Vagina (tissue), 2 donors: ENCODE data around the gene PCP4L1.

ENCODE experiments used
- POLR2AphosphoS5 ChIP-seq, 2 donors: sonication (generic); formaldehyde crosslinking; IDR thresholded peaks; one replicate each; pipeline ENCODE4 v1.9.0; 2017; ENCODE audit warnings: antibody characterized with exemption in 2 of 2, mild to moderate bottlenecking in 2 of 2, low read depth in 1 of 2; ENCODE audit not compliant: insufficient read depth in 1 of 2
- TF ChIP-seq, protein P1 (sequence below), 3 experiments: fragments of 450-650 bp in 2 of 3; fragments of 200-600 bp in 1 of 3; sonication (generic) in 1 of 3; IDR thresholded peaks; one replicate each; pipeline ENCODE4 v1.5.1; 2017 to 2019; ENCODE audit warnings: antibody characterized with exemption in 3 of 3, mild to moderate bottlenecking in 2 of 3, moderate library complexity in 2 of 3

DNA sequence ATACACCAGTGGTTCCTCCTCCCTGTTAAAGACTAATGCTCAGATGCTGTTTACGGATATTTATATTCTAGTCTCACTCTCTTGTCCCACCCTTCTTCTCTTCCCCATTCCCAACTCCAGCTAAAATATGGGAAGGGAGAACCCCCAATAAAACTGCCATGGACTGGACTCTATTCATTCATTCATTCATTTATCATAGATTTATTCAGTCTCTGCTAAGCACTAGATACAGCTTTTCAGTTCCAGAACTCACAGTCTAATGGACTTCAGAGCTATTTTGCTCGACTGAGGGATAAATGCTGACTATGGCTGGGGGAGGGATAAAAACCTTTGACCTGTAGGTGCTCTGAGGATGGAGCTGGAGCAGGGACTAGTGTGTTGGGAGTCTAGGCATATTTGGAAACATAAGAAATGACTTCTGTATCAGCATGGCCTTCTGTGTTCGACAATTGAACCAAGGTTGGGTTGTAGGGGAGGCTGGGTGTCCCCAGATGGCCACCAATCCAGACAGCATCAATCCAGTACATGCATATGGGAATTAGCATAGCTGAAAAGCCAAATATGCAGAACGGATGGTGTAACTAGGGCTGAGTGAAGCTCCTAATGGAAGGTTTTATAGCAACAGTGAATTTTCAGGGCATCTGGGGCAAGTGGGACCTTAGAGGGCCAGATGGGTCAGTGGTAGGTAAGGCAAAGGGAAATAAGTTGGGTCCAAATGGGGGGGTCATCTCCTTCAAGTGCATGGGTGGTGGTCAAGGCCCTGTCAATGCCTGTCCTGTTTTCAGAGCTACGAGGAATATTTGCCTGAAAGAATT is 39.3 kb upstream of the PCP4L1 start:
- TF ChIP-seq, protein P1, sequence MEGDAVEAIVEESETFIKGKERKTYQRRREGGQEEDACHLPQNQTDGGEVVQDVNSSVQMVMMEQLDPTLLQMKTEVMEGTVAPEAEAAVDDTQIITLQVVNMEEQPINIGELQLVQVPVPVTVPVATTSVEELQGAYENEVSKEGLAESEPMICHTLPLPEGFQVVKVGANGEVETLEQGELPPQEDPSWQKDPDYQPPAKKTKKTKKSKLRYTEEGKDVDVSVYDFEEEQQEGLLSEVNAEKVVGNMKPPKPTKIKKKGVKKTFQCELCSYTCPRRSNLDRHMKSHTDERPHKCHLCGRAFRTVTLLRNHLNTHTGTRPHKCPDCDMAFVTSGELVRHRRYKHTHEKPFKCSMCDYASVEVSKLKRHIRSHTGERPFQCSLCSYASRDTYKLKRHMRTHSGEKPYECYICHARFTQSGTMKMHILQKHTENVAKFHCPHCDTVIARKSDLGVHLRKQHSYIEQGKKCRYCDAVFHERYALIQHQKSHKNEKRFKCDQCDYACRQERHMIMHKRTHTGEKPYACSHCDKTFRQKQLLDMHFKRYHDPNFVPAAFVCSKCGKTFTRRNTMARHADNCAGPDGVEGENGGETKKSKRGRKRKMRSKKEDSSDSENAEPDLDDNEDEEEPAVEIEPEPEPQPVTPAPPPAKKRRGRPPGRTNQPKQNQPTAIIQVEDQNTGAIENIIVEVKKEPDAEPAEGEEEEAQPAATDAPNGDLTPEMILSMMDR (IDR thresholded peaks at IDR 0.05), result no peak
- TF ChIP-seq POLR2AphosphoS5 (IDR thresholded peaks at IDR 0.05; ENCODE audit: insufficient read depth in 1 of 2, low read depth in 1 of 2), result no peak
